ENCODE measurements around the gene ARHGEF3.

Gene ARHGEF3

DNA sequence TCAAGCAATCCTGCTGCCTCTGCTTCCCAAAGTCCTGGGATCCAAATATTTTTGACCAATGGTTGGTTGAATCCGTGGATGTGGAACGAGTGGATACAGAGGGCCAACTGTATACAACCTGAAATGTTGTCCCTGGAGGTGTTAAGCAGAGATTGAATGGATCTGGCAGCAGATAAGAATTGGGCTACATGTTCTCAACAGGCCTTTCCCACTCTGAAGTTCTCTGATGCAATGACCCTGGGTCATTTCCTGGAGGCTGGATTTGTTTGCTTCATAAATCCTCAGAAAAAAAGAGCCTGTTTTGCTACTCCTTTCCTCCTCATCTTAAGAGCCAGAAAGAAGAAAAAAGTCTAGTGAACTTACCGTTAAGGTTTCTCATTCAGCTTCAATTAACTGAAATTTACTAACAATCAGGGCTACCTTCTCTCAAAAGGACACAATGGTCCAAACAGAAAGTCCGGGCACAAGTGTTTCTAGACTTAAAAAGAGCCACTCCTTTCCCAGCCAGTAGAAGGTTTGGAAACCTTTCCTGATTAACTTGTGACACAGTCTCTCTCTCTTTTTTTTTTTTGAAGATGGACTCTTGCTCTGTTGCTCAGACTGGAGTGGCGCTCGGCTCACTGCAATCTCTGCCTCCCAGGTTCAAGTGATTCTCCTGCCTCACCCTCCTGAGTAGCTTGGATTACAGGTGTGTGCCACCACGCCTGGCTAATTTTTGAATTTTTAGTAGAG, 6.5 kb downstream of the ARHGEF3 start:
- no peak for DNase-seq (ENCODE audit: low read depth)

DNA sequence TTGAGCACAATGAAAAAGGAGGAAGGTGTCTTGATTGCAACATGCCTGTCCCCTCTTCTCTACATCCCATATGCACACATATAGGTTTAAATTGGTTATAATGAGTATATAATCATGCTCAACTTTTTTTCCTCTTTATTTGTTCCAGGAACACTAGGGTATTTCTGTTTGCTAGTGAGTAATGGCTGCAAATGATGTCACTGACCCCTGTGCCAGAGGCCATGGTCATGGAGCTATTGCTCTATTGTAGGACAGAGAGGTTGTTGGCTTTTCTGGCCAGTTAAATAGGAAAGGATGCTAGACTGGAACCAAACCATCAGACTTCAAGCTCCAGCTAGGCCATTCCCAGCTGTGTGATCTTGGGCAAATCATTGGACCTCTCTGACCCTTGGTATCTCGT, 9.6 kb downstream of the ARHGEF3 start:
- DNase-seq (ENCODE audit: low read depth) = no peak

DNA sequence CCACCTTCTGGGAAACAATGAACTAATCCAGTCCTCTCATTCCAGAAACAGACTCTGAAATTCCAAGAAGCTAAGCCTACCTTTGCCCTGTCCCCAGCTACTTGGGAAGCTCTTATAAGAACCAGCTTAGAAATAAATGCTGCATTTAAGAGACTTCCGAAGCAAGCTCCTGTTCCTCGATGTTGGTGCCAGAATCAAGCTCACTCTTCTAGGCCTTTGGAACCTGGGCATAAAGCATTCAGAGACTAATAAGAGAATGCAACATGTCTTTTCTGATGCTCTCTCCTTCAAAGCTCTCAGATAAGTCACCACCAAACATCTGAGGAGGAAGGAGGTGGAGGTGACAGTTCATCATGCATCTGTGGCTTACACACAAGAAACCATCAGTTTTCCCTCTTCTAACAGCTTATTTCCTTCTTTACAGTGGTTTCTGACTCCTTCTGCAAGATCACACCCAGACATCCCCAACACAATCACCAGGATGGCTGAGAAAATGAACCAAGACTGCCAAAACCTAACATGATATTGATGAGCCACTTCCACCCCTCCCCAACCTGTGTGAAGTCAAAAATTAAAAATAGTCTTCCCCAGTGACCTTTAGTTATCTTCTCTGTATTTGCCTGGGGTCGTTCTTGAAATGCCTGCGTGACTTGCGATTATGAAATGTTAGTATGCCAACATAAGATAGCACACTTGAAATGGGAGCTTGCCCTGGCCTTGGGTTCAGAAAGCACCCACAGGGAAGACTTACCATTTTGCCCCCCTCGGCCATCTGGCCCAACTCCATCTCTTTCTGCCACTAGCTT, 11.5 kb downstream of the ARHGEF3 start:
- DNase-seq (ENCODE audit: low read depth) = no peak

DNA sequence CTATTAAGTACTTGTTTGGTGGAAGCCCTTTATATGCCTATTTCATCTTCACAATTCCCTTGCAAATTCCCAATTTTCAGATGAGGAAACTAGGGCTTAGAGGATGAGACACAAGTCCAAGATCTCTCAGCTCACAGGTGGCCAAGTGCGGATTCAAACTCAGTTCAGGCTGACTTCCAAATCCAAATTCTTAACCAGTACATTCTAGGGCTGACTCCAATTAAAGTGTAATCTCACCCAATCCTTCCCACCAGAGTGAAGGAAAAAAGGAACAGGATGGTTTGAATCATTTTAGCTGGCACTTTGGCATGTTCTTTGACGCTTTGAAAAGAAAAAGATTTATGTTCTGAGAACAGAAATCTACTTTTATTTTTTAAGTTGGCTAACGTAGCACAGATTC, 12.7 kb downstream of the ARHGEF3 start:
- no peak for DNase-seq (ENCODE audit: low read depth)

DNA sequence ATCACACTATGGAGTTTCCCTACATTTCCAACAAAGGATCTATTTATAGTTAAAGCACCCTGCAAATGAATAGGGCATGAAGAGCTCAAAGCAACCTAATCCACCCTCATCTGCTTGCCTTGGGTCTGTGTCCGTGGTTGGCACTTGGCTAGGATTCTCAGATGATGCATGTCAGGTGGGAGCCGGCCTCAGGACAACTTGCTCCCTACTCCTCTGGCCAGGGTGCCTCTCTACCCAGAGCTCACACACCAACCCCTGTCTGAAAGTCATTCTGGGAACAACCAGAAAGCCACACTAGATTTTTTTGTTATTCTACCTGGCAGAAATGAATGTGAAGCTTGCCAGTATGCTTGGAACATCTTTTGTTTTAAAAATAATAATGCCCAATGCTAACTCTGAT, 13.2 kb downstream of the ARHGEF3 start:
- no peak for DNase-seq (ENCODE audit: low read depth)

DNA sequence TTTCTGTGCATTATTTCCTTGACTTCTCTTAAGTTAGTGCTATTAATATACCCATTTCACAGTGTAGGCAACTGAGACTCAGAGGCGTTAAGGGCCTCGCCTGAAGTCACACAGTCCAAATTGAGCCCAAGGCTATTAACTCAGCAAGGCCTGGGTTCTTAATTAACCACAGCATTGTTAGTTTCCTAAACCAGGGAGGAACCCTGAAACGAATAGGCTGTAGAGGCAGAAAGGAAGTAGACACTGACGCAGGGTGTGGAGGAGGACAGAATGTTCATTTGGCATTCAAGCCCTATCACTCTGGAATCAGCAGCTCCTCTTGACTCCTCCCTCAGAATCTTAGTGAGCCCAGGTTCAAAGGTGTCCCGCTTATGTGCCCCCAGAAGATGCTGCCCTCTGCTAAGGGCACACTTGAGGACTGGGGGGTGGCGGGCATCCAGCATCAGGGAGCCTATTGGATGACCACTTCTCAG, 13.9 kb downstream of the ARHGEF3 start:
- DNase-seq (ENCODE audit: low read depth) = no peak

DNA sequence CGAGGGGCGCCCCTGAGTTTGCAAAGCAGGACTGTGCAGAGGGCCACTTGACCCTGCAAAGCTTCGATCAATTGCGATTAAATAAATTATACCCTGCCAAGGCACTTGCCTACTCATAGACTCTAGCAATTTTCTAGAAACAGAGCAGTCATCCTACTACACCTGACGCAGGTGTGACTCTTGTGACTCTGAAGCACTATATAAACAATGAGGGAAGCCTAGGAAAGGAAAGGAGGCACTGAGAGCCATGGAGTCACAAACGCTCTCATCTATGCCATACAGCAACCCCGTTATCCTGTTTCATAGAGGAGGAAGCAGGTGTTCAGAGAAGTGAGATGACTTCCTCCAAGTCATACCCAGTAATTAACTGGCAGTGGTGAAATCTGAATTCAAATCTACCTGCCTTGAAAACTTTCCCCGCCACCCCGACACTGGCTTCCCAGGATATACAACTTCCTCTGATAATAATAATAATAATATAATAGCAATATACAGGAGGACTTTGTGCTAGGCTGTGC, 14.4 kb downstream of the ARHGEF3 start:
- DNase-seq (ENCODE audit: low read depth) = no peak

DNA sequence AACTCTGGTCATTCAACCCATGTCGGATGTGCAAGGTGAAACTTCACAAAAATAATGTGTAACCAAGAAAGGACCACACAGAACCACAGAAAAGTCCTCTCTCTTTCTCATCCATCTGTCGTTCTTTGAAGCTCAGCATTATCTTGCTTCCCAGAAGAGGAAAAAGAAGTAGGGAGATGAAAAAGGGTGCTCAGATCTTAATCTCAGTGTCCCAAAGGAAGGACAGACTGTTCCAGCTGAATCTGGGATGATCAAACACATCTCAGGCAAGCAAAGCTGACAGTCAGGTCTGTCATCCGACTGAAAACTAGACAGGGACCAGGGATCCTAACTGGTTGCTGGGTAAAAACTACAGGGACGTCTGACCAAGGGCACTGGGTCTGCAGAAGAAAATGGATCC, 16.2 kb downstream of the ARHGEF3 start:
- no peak for DNase-seq (ENCODE audit: low read depth)

DNA sequence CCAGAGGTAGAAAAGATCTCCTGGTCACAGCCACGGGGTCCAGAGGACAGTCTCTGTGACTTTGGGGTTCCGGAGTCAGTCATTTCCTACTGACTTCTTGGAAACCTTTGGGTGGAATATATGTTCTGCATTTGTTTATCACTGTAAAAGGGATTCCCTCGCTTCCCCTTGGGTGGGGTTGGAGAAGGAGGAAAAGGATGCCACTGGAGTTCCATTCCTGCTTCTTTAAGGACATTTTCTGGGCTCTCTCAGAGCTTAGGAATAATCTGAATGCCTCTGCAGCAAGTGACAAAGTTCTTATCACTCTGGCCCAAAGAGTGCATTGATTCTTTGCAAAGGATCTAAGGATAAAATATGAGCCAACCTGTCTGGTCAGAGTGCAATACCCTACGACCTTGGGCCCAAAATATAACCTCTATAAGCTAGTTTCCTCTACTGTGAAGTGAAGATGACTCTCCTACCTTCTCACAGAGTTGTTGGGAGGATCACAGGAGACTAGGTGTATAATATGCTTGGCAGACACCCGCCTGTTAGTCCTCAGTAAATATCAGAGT, 17.2 kb downstream of the ARHGEF3 start:
- DNase-seq (ENCODE audit: low read depth) = no peak

DNA sequence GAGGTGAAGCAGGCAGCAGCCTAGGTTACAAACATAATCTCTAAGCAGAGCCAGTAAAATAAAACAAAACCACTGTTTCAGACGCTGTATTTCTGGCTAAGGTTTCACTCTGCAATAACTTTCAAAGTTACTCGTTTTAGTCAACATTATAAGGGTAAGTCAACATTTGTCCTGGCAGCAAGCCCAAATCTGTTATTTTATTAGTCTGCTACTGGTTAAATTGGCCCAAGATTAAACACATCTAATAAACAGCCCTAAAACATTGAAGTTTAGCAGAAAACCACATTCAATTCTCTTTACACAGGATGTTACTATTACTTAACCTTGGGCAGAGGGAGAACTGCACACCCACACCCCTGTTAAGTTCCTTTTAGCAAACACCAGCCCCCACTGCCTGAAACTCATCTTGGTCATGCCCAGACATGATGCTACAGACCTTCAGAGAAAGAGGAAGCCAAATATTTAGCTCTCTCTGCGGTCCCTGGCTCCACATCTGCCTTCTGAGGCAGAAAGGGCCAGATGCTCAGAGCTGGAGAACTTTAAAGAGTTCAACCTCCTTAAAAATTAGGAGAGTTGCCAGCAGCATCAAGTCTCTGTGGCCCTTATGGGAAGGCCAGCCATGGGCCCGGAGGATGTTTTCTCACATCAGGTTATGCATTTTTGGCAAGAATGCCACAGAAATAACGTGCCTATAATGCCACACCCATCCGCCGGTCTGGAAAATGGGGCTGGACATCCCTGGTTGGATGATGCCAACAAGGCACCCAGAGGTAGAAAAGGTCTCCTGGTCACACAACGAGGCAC, 17.9 kb downstream of the ARHGEF3 start:
- DNase-seq (ENCODE audit: low read depth) = peak; percentile 34

DNA sequence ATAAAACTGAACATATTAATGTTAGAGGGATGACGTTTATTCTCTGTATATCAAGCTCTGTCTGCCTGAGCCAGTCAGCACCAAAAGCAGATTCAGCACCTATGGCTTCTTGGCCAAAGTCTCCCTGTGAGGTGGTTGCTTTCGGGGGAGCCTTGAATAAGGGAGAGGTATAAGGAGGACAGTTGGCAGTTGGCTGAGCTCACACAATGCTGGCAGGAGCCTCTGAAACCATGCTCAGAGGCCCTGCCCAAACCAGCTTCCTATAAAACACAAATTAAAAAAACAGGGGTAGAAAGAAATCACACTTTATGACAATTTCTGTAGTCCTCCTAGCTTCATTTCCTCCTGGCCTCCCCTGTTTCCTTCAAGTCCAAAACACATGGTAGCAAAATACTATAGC, 18.8 kb downstream of the ARHGEF3 start:
- DNase-seq (ENCODE audit: low read depth) = no peak

DNA sequence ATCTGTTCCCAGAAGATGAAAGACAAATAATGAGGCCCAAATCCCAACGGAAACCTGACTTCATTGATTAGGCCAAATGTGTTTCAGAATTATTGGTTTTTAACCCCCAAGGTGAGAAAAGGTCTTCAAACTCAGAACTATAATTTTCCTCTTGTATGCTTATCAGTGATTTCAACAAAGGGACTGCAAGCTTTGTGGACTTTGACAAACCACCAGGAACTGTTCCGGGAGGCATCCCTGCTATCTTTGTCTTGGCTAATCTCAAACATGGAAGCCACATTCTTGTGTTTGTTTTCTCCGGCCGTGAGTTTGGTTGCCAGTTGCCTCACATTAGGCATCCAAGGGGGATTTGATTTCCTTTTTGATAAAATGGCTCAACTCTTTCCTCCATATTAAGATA, 19.5 kb downstream of the ARHGEF3 start:
- no peak for DNase-seq (ENCODE audit: low read depth)

DNA sequence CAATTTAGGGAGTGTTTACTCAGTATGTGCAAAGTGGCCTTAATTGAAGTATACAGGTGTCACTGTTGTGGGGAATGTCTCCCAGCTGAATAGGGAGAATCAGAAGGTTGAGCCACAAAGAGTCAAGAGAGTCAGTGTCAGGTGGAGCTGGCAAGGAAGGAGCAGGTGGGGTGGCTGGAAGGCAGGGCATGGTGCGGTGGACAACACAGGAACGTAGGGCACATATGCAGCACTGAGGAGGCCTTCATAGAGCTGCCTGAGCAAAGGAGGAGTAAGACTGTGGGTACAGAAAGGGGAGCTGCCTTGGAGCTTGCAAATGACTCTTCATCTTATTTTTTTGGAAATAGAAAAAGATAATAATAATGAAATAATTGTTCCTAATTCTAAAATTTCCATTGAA, 20.0 kb downstream of the ARHGEF3 start:
- no peak for DNase-seq (ENCODE audit: low read depth)

DNA sequence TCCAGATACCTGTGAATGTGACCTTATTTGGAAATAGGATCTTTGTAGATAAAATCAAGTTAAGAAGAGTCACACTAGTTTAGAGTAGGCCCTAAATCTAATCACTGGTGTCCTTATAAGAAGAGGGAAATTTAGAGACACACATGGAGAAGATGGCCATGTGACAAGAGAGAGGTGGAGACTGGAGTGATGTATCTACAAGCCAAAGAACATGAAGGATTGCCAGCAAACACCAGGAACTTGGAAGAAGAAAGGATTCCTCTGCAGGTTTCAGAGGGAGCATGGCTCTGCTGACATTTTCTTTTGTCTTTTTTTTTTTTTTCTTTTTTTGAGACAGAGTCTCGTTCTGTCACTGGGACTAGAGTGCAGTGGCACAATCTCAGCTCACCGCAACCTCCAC, 20.8 kb downstream of the ARHGEF3 start:
- DNase-seq (ENCODE audit: low read depth) = no peak

DNA sequence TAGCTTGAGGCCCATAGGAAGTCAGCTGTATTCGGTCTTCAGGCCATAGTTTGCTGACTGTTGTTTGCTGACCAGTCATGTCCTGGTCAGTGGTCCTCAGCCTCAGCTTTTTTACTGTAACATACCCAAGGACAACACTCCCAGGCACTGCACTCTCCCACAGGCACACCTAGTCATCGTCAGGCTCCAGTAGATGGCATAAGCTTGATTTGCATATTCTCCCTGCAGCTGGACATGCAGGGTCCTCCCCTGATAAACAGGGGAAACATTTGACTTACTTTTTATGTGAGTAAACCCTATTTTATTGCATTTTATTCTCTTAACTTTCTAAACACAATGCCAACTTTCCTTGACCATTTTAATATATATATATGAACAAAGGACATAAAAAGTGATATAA, 22.9 kb downstream of the ARHGEF3 start:
- DNase-seq (ENCODE audit: low read depth) = no peak

DNA sequence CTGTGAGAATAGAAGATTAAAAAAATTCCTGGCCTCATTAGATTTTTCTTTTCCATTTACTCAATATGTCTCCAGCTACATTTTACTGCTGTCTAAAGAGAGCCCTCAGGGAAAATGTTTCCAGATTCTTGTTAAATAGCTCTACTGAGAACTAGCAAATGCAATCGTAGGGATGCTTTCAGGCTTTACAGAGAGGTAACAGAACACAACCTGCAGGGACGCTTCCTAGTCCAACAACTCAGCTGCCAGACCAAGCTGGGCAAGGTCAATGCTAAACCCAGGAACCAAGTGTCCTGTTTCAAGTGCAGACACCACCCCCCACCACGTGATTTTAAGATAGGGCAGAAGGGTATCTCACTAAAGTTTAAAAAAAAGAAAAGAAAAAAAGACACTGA, 25.2 kb downstream of the ARHGEF3 start:
- DNase-seq (ENCODE audit: low read depth) = no peak

DNA sequence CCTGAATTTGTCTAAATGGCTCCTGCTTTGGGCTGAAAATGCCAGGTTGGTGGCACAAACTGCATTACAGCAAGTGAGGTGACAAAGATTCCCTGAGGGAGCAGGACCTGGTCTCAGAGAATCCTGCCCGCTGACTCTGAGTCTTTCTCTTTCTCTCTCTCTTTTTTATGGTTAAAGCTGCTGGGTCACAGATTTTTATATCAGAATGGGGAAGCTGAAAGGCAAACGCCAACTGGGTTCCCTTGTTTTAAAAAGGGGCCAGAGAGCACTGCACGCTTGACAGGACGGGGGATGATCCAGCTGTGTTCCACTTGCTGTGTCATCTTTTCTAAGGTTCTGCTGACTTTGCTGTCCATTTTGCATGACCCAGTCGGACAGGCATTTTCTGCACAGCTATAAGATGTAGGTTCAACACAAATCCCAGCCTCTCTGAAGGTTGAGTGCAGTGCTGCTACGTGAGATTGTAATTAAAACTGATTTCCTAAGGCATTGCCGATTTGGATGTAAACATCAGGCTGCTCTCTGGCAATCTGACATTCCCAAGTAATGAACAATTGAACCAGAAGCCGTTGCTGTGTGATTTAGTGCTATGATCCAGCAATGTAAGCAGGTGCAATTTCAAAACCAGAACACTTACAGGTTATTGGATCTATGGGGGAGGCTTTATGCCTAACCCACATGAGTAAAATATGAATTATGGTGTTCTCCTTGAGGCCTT, 25.8 kb downstream of the ARHGEF3 start:
- no peak for DNase-seq (ENCODE audit: low read depth)

DNA sequence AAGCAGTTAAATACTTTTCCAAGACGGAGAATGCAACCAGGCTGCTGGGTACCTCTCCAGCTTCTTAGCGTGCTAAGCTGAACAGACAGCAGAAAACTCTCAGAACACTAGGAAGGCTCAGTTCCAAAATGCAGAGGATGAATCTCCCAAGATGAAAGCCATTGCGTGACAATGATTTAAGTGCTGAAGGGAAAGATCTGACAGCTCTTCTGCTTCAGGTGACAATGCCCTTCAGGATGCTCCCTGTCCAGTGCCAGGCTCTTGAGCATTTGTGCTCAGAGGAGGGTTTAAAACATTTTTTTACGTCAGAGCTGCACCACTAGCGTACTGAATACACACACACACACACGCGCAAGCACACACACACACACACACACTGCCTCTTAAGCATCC, 26.3 kb downstream of the ARHGEF3 start:
- no peak for DNase-seq (ENCODE audit: low read depth)

DNA sequence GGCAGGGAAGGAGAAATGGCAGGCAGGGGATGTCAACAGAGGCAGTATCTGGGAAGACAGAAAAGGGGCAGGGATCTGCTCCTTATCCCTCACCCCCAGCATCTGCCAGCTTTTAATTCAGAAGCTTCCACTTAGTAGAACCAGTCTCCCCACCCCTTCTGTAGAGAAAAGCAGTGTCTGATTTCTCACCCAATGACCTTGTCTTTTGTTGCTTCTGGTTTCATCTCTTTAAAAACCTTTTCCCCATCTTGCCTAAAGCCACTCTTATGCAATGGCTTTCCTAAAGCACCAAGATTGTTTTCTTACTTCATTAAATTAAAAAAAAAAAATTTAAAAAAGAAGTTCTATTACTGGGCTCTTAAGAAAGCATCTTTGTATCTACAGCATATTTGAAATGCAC, 27.8 kb downstream of the ARHGEF3 start:
- no peak for DNase-seq (ENCODE audit: low read depth)

DNA sequence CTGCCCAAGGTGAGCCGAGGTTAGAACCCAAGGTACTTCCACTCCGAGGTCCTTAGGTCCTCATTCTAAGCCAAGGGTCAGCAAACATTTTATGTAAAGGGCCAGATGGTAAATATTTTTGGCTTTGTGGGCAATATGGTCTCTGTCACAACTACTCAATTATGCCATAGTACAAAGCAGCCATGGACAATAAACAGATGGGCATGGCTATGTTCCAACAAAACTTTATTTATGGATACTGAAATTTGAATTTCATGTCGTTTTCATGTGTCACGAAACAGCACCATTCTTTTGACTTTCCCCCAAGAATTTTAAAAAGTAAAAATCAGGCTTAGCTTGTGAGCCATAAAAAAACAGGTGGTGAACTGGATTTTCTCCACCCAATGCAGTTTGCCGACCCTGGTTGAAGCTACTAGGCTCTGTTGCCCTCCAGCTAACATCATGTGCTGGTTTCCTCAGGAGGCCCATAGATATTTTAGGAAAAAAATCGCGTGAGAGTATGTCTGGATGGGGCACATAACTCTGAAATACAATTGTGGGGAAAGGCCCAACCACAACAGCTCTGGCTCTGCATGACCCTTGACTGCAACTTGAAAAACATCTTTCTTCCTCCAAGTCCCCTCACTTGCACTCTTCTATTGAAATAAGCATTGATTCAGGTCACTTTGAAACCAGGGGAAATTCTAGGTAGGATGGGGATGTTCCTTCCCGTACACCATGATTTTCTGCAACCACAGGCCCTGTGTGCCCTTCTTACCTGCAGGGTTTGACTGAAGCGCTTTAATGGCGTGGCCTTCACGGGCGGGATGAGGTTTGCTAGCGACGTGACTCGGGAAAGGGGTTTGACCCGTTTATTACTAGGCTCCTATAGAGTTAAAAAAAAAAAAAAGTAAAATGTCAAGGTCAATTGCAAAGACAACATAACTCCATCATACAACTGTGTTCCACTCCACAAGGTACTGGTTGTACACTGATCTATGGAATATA, 28.5 kb downstream of the ARHGEF3 start:
- DNase-seq (ENCODE audit: low read depth) = no peak

All from fibroblast of the conjunctiva (primary cell).